A549 (cell line): ENCODE data around the gene EPC2. TPM values are rescaled to one million over a fixed set of nuclear protein-coding genes. Genes with fewer than 3 reads are reported as not detected.
"Not testable (repeated sequence)": the region's sequence is repeated elsewhere in the genome, so short reads cannot be mapped to it uniquely, and the experiment has no call there.

Experiments used
- ATAC-seq, 2 experiments: fragments of 200-7000 bp in 1 of 2; fragments of >200 bp in 1 of 2; cut with Nextera tagmentation in 1 of 2; cut with Tn5 transposase in 1 of 2; 3 replicates each; pipeline versions ENCODE4 v1.8.0 to v1.9.1; 2018 to 2020; ENCODE audit warnings: mild to moderate bottlenecking in 1 of 2, moderate library complexity in 1 of 2
- CTCF ChIA-PET: fragments of 300-600 bp; sonication (Branson Sonifier 250); formaldehyde crosslinking; extraction: SDS; loops from one replicate; lab custom pipeline; 2021; ENCODE audit warnings: antibody characterized with exemption, inconsistent platforms; lab: Yijun Ruan, JAX
- POLR2A ChIA-PET: fragments of 350-600 bp; formaldehyde crosslinking; extraction: SDS; loops from one replicate; lab custom pipeline; 2021; ENCODE audit warnings: antibody characterized with exemption, inconsistent platforms; lab: Yijun Ruan, JAX
- DNase-seq, 2 experiments: peaks; one replicate each; pipeline versions ENCODE4 v3.0.0 to v3.0.0-alpha.2; 2011 to 2016; ENCODE audit warnings: low read depth in 1 of 2, low spot score in 1 of 2
- FAIRE-seq: peaks from 2 replicates; lab custom pipeline; 2011; peaks lifted over from hg19 to GRCh38; lab: Jason Lieb, UNC
- H3K27ac ChIP-seq, 2 experiments: fragments of >200 bp; sonication (Bioruptor Twin); formaldehyde crosslinking; 3 replicates each; pipeline ENCODE4 v1.5.1; 2016 to 2017
- H3K4me1 ChIP-seq: fragments of >200 bp; sonication (Bioruptor Twin); formaldehyde crosslinking; 3 replicates; pipeline ENCODE4 v1.6.1; 2016
- H3K4me2 ChIP-seq: fragments of >200 bp; sonication (Bioruptor Twin); formaldehyde crosslinking; 3 replicates; pipeline ENCODE4 v1.6.1; 2016
- H3K4me3 ChIP-seq: fragments of >200 bp; sonication (Bioruptor Twin); formaldehyde crosslinking; 3 replicates; pipeline ENCODE4 v1.5.1; 2016
- H3K9me3 ChIP-seq: fragments of >200 bp; sonication (Bioruptor Twin); formaldehyde crosslinking; 3 replicates; pipeline ENCODE4 v1.6.1; 2016
- ATOH8 ChIP-seq: fragments of 250-450 bp; sonication (Bioruptor Pico); IDR thresholded peaks from 2 replicates; pipeline ENCODE4 v1.5.0; 2020; ENCODE audit warnings: low read depth, mild to moderate bottlenecking, moderate library complexity
- BCL3 ChIP-seq: fragments of >200 bp; sonication (Bioruptor Twin); formaldehyde crosslinking; IDR thresholded peaks from 3 replicates; pipeline ENCODE4 v1.6.1; 2016
- CBX8 ChIP-seq: fragments of 200-600 bp; sonication (generic); IDR thresholded peaks from 2 replicates; pipeline ENCODE4 v1.6.1; 2016
- CEBPB ChIP-seq, 2 experiments: fragments of >200 bp in 1 of 2; sonication (Bioruptor Twin) in 1 of 2; formaldehyde crosslinking in 1 of 2; IDR thresholded peaks; 2 replicates each; pipeline ENCODE4 v1.6.1; 2012 to 2016
- CTCF ChIP-seq: fragments of >200 bp; sonication (Bioruptor Twin); formaldehyde crosslinking; IDR thresholded peaks from 3 replicates; pipeline ENCODE4 v1.5.1; 2016
- EHF ChIP-seq: fragments of 250-450 bp; sonication (Bioruptor Pico); IDR thresholded peaks from 2 replicates; pipeline ENCODE4 v1.5.0; 2020; ENCODE audit warnings: mild to moderate bottlenecking
- EHMT2 ChIP-seq: fragments of 200-600 bp; sonication (generic); IDR thresholded peaks from 2 replicates; pipeline ENCODE4 v1.6.1; 2016; ENCODE audit warnings: antibody characterized with exemption, low read depth, mild to moderate bottlenecking, moderate library complexity
- EP300 ChIP-seq, 2 experiments: fragments of >200 bp; sonication (Bioruptor Twin); formaldehyde crosslinking; IDR thresholded peaks; 2 replicates in 1 of 2; 3 replicates in 1 of 2; pipeline ENCODE4 v1.6.1; 2016 to 2017
- FOSL2 ChIP-seq, 2 experiments: fragments of 450-650 bp in 1 of 2; fragments of >200 bp in 1 of 2; sonication (Bioruptor Twin) in 1 of 2; formaldehyde crosslinking; IDR thresholded peaks; 2 replicates each; pipeline versions ENCODE4 v1.5.0 to v1.6.1; 2016 to 2020; ENCODE audit warnings: mild to moderate bottlenecking in 1 of 2, moderate library complexity in 1 of 2
- GATA3 ChIP-seq: IDR thresholded peaks from 2 replicates; pipeline ENCODE4 v1.6.1; 2012; ENCODE audit warnings: borderline replicate concordance
- HDAC2 ChIP-seq: fragments of 200-600 bp; sonication (generic); IDR thresholded peaks from 2 replicates; pipeline ENCODE4 v1.6.1; 2016
- HOXA7 ChIP-seq: fragments of 250-450 bp; sonication (Bioruptor Pico); IDR thresholded peaks from 2 replicates; pipeline ENCODE4 v1.5.0; 2020; ENCODE audit warnings: mild to moderate bottlenecking, moderate library complexity
- HOXB5 ChIP-seq: fragments of 250-450 bp; sonication (Bioruptor Pico); IDR thresholded peaks from 2 replicates; pipeline ENCODE4 v1.5.0; 2020; ENCODE audit warnings: mild to moderate bottlenecking, moderate library complexity
- MAFK ChIP-seq: fragments of 450-650 bp; IDR thresholded peaks from 2 replicates; pipeline ENCODE4 v1.6.1; 2014; ENCODE audit not compliant: partially characterized antibody
- MAZ ChIP-seq: fragments of 150-350 bp; IDR thresholded peaks from 2 replicates; pipeline ENCODE4 v1.6.1; 2014; ENCODE audit warnings: antibody characterized with exemption, low read depth, low read length, borderline replicate concordance
- NFE2L2 ChIP-seq: fragments of 150-350 bp; conservative IDR thresholded peaks from 2 replicates; pipeline ENCODE4 v1.6.1; 2014; ENCODE audit warnings: low read length
- NPAS2 ChIP-seq: fragments of 250-450 bp; sonication (Bioruptor Pico); IDR thresholded peaks from 2 replicates; pipeline ENCODE4 v1.8.0; 2022; ENCODE audit warnings: mild to moderate bottlenecking, moderate library complexity, borderline replicate concordance
- NR3C1 ChIP-seq: fragments of >200 bp; sonication (Bioruptor Twin); formaldehyde crosslinking; IDR thresholded peaks from 3 replicates; pipeline ENCODE4 v1.6.1; 2017
- POLR2AphosphoS2 ChIP-seq: conservative IDR thresholded peaks from 2 replicates; pipeline ENCODE4 v1.6.1; 2012; ENCODE audit warnings: low read length, improper control_type of control experiment, inconsistent platforms
- RARB ChIP-seq: fragments of 250-450 bp; sonication (Bioruptor Pico); IDR thresholded peaks from 2 replicates; pipeline ENCODE4 v1.8.0; 2021; ENCODE audit warnings: mild to moderate bottlenecking, moderate library complexity
- RFX5 ChIP-seq: fragments of 450-650 bp; IDR thresholded peaks from 2 replicates; pipeline ENCODE4 v1.7.1; 2014; ENCODE audit warnings: antibody characterized with exemption, mild to moderate bottlenecking, moderate library complexity
- SMC3 ChIP-seq: fragments of >200 bp; sonication (Bioruptor Twin); formaldehyde crosslinking; IDR thresholded peaks from 3 replicates; pipeline ENCODE4 v1.6.1; 2018; ENCODE audit warnings: inconsistent platforms
- SREBF2 ChIP-seq: fragments of 450-650 bp; IDR thresholded peaks from 2 replicates; pipeline ENCODE4 v1.6.1; 2014; ENCODE audit warnings: mild to moderate bottlenecking, moderate library complexity
- USF2 ChIP-seq: fragments of 450-650 bp; IDR thresholded peaks from 2 replicates; pipeline ENCODE4 v1.6.1; 2014; ENCODE audit warnings: antibody characterized with exemption
- ZC3H11A ChIP-seq: fragments of 450-650 bp; IDR thresholded peaks from 2 replicates; pipeline ENCODE4 v1.6.1; 2014; ENCODE audit warnings: antibody characterized with exemption, mild to moderate bottlenecking
- ZNF302 ChIP-seq: fragments of 250-450 bp; sonication (Bioruptor Pico); IDR thresholded peaks from 2 replicates; pipeline ENCODE4 v1.9.0; 2021; ENCODE audit warnings: inconsistent platforms, mild to moderate bottlenecking, moderate library complexity
- WGBS: methylation state at CpG from one replicate; pipeline ENCODE4 v1.1.6; 2017; ENCODE audit errors: missing lambda C conversion rate; 5-methylcytosine and 5-hydroxymethylcytosine counted together
- polyA plus RNA-seq, 4 experiments: library from polyadenylated mRNA; depleted of rRNA in 3 of 4; stranded (reverse); fragments of >200 nt; fragmentation: RNase III in 1 of 4; extraction: RNeasy Plus Mini Kit Qiagen cat#74134 plus additional on column Dnase treatment in 1 of 4; gene quantifications; 2 replicates in 3 of 4; 3 replicates in 1 of 4; pipeline ENCODE4 v1.2.3, GENCODE V29; 2011 to 2017

Gene EPC2
- polyA plus RNA-seq, 2 of the 4 experiments (the other 2 are of a cell fraction), result 8.8 to 23.0 TPM

- no peak for FAIRE-seq
- H3K9me3 ChIP-seq, result no peaks in the 10 kb centered on the region
- no peak overlapping the region for H3K4me3 ChIP-seq
- 74% methylated on average over 3 of the region's 3 CpGs for WGBS
- ChIA-PET POLR2A (no interaction called here), CTCF (no interaction called here)
- ATAC-seq, result no peak; a peak in 1 of 6 replicates
- 0 out of 3 replicates have a peak overlapping the region, but pooled peaks have one; percentile 4 for H3K4me2 ChIP-seq
- peaks cover 7% of the 10 kb centered on the region for H3K4me1 ChIP-seq
- TF ChIP-seq NR3C1 (no peak), USF2 (no peak), CEBPB (IDR thresholded peaks at IDR 0.05) (no peak), BCL3 (no peak), FOSL2 (IDR thresholded peaks at IDR 0.05) (no peak), FOSL2 (CRISPR knock-in tag; IDR thresholded peaks at IDR 0.05) (peak; percentile 65), RFX5 (no peak), EHMT2 (no peak), NFE2L2 (no peak)
- no peak overlapping the region for H3K27ac ChIP-seq
- DNase-seq, result no peak
Measured at GRCh38 chr2:148680462-148680861, 35.9 kb downstream of the EPC2 start.

GRCh38 chr2:148681443-148681842 is 36.9 kb downstream of the EPC2 start:
- DNase-seq (no peak), FAIRE-seq (no peak), ATAC-seq (no peak)
- peaks cover 7% of the 10 kb centered on the region for H3K4me1 ChIP-seq
- WGBS, result 89% methylated on average over 5 of the region's 5 CpGs
- no peak for TF ChIP-seq RARB (CRISPR knock-in tag)
- TF ChIP-seq CTCF, result no peak
- peak; percentile 79 for TF ChIP-seq MAFK
- TF ChIP-seq SREBF2, result no peak
- ChIA-PET POLR2A (no interaction called here), CTCF (no interaction called here)
- H3K4me2 ChIP-seq, result no peak overlapping the region
- H3K27ac ChIP-seq, result no peak overlapping the region
- no peak overlapping the region for H3K4me3 ChIP-seq
- H3K9me3 ChIP-seq, result no peaks in the 10 kb centered on the region

GRCh38 chr2:148681862-148682261 is 37.3 kb downstream of the EPC2 start:
- 94% methylated on average over 6 of the region's 6 CpGs for WGBS
- POLR2A ChIA-PET, ATAC-seq, H3K9me3 ChIP-seq, FAIRE-seq, H3K4me3 ChIP-seq, H3K27ac ChIP-seq, DNase-seq, H3K4me1 ChIP-seq, H3K4me2 ChIP-seq, CTCF ChIA-PET: not testable (repeated sequence)

GRCh38 chr2:148684507-148684906 is 40.0 kb downstream of the EPC2 start:
- H3K27ac ChIP-seq, result no peak overlapping the region
- ATAC-seq, result no peak
- DNase-seq, result no peak
- POLR2A ChIA-PET, result no interaction called here
- no peak for FAIRE-seq
- no peak overlapping the region for H3K4me3 ChIP-seq
- H3K4me2 ChIP-seq, result no peak overlapping the region
- peaks cover 7% of the 10 kb centered on the region for H3K4me1 ChIP-seq
- 88% methylated on average over 6 of the region's 6 CpGs for WGBS
- H3K9me3 ChIP-seq, result no peaks in the 10 kb centered on the region
- CTCF ChIA-PET, result no interaction called here
- TF ChIP-seq SMC3 (no peak), FOSL2 (IDR thresholded peaks at IDR 0.05) (no peak), FOSL2 (CRISPR knock-in tag; IDR thresholded peaks at IDR 0.05) (no peak), ATOH8 (CRISPR knock-in tag) (no peak), CTCF (no peak), MAZ (no peak), GATA3 (no peak), HOXA7 (no peak), EHF (CRISPR knock-in tag) (no peak), CBX8 (no peak), ZNF302 (CRISPR knock-in tag) (no peak), POLR2AphosphoS2 (no peak), NPAS2 (CRISPR knock-in tag) (no peak), EP300 (IDR thresholded peaks at IDR 0.05) (no peak), ZC3H11A (no peak), HOXB5 (CRISPR knock-in tag) (no peak), HDAC2 (no peak)
